Activated T-cell treated with anti-CD3 and anti-CD28 coated beads for 24 hours (primary cell): ENCODE results near the gene SRXN1.
"Not testable (repeated sequence)": the region's sequence is repeated elsewhere in the genome, so short reads cannot be mapped to it uniquely, and the experiment has no call there.

ENCODE experiments used
- DNase-seq: peaks from one replicate; pipeline ENCODE4 v3.0.0-alpha.2; 2020; ENCODE audit warnings: low read depth

SRXN1 gene

GRCh38 chr20:653110-653589, at the start of gene SRXN1:
SRXN1 (minus strand) TSS chr20:653200; CDS start chr20:653185, 15 bp downstream.
- DNase-seq: peak; percentile 80

- no peak for DNase-seq
These were observed 48.6 kb upstream of the SRXN1 start for GRCh38 chr20:701401-702129.

- DNase-seq: no peak
These were observed 46.9 kb upstream of the SRXN1 start for GRCh38 chr20:699811-700338.

- no peak for DNase-seq
These were observed 46.3 kb upstream of the SRXN1 start for GRCh38 chr20:699342-699741.

- no peak for DNase-seq
These were observed 45.3 kb upstream of the SRXN1 start for GRCh38 chr20:698276-698675.

- no peak for DNase-seq
These were observed 44.8 kb upstream of the SRXN1 start for GRCh38 chr20:697826-698225.

GRCh38 chr20:695165-695866, 42.3 kb upstream of the SRXN1 start:
- no peak for DNase-seq

- no peak for DNase-seq
These were observed 41.5 kb upstream of the SRXN1 start for GRCh38 chr20:694496-694895.

GRCh38 chr20:693786-694185, 40.8 kb upstream of the SRXN1 start:
- DNase-seq: not testable (repeated sequence)

GRCh38 chr20:692044-692443, 39.0 kb upstream of the SRXN1 start:
- no peak for DNase-seq

GRCh38 chr20:689947-690346, 36.9 kb upstream of the SRXN1 start:
- DNase-seq: no peak

- DNase-seq: no peak
These were observed 36.3 kb upstream of the SRXN1 start for GRCh38 chr20:689348-689747.

- no peak for DNase-seq
These were observed 35.8 kb upstream of the SRXN1 start for GRCh38 chr20:688809-689212.

- DNase-seq: no peak
These were observed 34.6 kb upstream of the SRXN1 start for GRCh38 chr20:687468-688203.

GRCh38 chr20:684676-685319, 31.8 kb upstream of the SRXN1 start:
- no peak for DNase-seq

- no peak for DNase-seq
These were observed 29.1 kb upstream of the SRXN1 start for GRCh38 chr20:682123-682522.

GRCh38 chr20:680638-681187, 27.7 kb upstream of the SRXN1 start:
- DNase-seq: no peak

GRCh38 chr20:677957-678356, 25.0 kb upstream of the SRXN1 start:
- DNase-seq: no peak

GRCh38 chr20:676967-677366, 24.0 kb upstream of the SRXN1 start:
- DNase-seq: no peak

- no peak for DNase-seq
These were observed 23.4 kb upstream of the SRXN1 start for GRCh38 chr20:676315-676937.
